Epidermal melanocyte (primary cell): Measurements from ENCODE around the gene TOX3.

Experiments used
- DNase-seq: peaks from one replicate; pipeline ENCODE4 v3.0.0; 2011; ENCODE audit warnings: low spot score; ENCODE audit not compliant: insufficient read length

The TOX3 gene

DNA sequence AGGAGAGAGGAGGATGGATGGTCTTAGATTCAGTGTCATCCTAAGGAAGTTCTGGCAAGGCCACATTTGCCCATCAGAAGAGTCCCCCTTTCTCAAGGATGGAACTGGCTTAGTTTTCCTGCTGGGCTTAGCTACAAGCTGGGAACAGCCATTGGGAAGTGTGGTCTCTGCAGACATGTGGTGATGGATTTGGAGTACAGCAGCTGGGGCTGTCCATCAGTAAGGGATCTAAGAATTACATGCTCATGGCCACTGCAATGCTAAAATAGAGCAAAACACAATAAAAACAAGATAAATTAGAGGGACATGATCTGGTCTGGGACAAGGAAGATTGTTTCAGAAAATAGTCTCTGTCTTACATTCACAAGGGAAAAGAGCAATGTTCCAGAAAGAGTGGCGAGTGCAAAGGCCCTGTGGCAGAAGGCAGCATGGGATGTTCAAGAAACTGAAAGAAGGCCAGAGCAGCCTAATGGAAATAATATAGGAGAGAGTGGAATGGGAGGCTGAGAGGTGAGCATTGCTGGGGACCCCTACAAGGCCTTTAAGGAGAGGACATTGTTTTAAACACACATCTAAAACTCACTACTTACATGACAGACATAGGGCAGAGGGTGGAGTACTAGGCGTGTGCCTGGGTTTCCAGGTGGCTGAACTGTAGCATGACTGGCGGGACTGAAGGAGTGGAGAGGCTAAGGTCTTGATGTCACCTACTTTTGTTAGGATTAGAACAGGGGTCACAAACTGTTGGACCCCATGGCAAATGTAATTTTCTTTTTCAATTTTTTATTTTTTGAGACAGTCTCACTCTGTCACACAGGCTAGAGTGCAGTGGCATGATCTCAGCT is 17.0 kb upstream of the TOX3 start:
- DNase-seq = no peak

DNA sequence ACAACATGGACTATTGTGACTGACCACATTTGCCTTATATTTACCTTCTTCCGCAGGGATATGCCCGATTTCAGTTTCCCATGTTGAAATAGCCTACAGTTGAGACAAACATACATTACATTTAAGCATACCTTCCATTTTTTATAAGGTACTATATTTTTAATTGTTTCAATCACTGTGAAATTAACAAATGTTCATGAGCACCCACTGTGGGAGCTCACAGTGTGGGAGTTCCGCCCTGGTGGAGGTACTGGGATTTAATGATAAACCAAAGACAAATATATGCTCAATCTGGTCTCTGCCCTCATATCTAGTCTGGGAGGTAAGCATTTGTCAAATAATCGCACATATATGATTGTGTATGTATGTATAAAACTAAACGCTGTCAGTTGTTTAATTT is 15.8 kb upstream of the TOX3 start:
- DNase-seq = no peak

DNA sequence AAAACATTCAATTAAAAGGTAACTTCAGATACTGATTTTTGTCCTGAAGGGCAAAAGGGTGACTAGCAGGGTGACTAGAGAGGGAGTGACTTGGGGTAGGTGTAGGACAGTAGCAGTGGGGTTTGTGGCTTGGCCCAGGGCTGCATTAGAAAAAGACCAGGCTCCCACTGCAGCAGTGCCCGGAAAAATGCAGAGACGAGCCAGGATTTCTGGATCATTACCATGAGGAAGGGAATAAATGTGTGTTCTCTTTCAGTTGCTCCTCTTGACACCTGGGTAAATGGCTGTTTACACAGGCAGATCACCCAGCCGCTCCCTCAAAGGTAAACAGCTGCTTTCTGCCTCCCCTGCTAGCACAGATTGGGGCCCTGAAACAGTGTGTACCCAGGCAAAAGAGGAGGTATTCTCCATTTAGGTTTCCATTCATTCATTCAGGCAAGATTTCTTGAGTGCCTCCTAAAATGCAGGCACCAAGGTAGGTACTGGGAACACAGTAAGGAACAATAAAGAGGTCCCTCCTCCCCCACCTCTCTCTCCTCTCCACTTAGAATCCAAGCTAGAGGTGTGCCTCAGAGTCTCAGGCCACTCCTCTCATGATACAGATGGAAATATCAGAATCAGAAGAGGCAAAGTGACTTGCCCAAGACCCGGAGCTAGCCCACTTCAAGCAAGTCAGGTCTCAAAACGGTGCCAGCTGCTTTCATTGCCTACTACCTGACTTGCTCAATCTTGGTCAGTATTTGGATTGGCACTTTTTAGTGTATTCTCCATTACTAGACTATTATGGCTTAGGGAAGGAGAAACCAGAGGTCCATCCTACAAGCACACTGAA is 15.2 kb upstream of the TOX3 start:
- no peak for DNase-seq

DNA sequence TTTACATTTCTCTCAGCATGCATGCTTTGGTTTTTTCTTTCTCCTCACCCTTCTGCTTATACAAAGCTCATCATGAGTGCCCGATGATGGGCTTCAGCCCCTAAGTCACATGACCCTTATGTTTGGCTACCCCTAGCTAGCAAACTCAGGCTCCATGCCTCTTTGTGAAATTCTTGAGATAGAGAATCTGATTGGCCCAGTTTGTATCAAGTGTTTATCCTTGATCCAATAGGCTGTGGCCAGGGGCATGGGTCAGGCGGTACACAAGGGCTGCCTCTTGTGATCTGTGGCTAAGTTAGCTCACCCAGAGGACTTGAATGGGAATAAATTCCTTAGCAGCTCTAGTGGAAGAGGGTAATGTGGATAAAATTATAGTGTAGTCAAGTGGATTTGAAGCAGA is 11.5 kb upstream of the TOX3 start:
- DNase-seq = no peak

DNA sequence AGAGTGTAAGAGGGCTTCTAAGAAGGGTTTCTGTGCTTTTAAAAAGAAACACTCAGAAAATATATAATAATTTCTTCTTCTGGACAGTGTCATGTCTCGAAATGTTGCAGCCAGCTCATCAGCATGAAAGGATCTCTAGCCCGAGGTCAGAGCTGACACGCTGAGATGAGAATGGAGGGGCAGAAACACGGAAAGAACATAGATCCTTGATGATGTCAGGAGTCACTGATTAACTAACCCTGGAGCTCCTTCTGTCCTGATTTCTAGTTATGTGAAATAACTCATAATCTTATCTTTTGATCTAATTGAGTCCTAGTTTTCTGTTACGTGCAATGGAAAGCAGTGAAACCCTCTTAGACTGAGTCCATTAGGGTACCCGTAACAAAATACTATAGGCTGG is 10.3 kb upstream of the TOX3 start:
- no peak for DNase-seq

DNA sequence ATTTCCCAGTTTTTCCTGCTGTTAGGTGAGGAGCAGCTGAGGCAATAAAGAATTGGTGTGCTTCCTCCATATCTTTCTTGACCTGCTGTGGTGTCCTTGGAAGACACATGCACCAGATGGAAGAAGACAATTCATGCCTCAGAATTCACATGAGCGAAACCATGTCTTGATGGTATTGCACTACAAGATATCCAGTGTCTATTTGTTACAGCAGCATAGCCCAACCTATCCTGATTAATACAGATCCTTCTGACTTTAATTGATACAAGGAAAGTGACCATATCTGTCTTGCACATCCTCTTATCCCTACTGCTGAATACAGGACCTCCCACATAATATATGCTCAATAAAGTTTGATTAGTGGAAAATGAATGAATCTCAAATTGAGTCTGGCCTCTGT is 9.1 kb upstream of the TOX3 start:
- no peak for DNase-seq

DNA sequence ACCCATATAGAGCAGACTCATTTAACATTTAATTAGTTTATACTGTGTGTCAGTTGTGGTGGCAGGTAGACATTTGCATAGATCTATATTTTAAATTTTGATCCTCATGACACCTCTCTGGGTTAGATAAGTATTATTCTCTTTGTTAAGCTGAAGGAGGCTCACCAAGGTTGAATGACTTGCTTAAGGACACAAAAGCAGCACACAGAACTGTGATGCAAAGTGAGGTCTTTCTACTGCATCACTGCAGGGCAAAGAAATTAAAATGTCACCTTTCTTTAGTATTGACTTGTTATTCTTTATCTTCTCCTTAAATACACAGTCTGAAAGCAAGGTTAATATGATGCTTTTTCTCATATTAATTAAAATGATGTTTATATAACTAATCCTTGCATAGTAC is 8.6 kb upstream of the TOX3 start:
- DNase-seq = no peak

DNA sequence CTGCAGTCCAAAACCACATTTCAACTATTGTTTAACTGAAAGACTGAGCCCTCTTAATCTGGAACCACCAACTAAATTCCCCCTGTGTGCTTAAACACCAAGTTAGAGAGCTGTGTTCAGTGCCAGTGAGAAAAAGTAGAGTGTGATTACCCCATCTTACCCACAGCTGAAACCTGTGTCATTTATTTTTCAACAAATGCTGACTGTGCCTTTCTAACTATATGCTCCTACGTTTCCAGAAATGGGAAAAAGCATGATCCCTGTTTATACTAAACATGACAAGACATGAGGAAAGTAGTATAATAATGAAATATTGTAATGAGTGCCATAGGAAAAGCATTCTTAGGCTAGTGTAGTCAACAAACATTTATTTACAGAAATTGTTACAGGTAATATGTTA is 7.4 kb upstream of the TOX3 start:
- no peak for DNase-seq

DNA sequence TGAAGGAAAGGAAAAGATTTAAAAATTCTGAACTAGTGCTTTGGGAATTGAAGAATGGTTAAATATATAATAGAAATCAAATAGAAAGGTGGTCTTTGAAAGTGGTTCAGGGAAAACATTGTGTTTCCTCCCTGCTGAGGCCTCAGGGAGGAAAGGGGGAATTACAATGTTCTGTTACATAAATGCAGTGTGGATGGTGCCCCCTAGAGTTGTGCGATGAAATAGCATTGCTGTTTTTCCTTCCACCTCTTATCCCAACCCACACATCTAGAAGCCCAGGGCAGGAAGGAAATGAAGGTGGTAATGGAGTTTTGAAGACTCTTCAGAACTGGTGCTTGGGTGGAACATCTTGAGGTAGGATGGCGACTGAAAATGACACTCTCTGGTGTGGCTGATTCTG is 6.4 kb upstream of the TOX3 start:
- DNase-seq = no peak

DNA sequence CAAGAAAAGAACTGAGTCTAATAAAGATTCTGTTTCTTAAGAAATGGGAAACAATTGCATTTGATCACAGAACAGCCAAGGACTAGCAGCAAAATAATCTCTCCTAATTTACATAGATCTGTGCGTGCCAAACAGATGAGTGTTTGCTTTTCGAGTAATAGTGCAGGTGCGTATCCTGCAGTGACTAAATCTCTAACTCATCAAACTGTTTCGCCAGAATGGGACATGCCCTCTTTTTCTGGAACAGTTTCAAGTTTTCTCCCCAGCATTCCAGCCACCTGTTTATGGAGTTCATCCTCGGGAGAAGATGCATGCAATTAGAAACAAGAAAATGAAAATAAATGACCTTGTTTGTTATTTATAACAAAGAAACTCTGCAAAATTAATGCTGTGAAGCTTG is 5.7 kb upstream of the TOX3 start:
- no peak for DNase-seq

DNA sequence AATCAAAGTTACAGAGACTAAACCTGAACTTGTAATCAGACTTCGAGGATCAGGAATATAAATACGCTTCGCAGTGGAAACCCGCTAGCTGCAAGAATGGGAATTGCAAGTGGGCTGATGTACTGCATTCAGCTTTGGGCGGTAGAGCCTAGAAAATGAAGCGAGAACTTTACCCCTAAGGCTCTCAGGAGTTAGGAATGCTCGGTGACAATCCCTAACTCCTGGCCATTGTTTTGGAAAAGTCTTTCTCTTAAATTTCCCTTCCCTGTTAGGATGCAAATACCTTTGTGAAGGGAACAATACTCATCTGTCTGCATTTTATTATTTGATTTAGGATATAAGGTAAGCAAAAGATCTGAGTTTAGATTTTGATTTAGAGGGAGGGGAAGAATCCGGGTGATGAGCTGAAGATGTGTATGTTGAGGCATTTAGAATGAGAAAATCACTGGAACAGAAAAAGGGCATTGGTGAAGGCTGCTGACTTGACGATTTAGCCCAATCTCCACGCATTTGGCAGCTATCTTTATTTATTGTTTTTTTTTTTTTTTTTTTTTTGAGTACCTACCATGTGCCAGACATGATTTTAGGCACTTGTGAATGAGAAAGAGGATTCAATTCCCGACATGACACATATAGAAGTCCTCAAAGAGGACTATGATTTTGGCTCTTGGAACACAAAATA is 2.2 kb upstream of the TOX3 start:
- DNase-seq = no peak

DNA sequence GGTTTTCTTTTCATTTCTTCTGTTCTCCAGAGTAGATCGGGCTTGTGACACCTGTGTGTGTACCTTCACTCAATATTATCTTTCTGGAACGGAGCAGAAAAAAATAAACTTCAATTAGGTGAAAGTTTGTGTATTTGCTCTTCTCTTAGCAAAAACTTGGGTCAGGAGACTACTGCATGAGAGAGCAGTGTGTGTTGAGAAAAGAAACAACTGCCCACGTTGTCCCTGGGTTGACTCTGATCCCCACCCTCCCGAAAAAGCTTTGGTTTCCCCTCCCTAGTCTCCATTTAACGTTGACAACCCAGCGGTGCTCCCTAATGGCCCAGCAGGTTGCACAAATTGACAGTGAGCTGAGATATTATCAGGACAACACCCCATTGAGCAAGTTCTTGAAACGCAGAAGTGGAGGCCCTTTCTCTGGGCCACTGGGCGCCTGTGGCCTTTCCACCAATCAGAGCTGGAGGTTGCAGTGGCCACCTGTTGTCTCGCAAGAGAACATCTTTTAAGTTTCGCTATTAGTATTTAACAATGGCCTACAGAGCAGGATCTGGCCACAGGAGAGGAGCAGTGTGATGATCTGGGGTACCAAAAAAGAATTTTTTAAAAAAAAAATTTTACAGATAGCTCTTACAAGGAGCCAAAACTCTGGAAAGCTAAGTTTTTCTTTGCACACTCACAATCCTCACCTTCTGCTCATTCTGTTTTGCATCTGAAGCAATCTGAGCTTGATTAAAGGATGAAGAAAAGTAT is 1.5 kb upstream of the TOX3 start:
- DNase-seq = no peak

DNA sequence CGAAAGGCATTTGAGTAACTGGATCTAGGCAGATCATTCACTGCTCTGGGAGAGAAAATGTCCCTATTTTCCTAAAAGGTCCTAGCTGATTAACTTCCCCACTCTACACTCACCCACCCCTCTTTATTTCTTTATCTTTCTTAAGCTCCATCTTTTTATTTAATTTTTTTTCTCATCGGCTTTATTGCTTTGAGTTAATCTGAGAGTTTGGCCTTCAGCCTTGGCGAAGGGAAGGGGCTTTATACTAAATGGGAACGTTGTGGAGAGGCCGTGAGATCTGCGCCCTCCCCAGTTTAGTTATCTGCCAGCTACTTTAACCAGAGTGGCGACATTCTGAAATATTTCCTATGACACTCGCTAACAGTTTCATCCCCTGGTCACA is 882 bp upstream of the TOX3 start:
- no peak for DNase-seq

DNA sequence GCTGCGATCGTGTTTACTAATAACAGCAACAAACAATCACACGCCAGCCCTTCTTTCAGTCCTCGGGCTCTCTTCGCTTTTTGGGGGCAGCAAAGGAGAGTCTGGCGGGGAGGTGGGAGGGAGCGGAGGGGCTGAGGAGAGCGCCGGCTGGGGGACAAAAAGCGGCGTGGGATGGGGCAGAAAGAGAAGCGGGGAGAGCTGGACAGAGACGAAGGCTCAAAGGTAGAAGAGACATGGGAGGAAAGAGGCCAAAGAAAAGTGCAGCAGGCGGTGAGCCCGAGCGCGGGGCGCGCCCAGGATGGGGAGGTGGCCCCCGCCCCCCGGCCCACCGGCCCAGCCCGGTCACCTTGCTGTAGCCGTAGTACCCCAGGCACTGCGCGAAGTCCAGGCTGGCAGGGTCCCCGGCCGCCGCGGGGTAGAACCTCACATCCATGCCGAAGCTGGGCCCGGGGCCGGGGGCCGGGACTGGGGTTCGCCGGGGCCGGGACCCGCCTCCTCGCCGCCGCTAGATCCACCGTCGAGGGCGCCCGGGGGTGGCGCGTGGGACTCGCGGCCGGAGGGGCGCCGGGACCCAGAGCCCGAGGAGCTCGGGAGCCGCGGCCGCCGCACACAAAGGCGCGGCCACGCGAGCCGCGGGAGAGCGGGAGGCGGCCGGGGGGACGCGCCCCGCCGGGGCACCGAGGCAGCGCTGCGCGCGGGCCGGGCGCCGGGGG is 496 bp downstream of the TOX3 start:
- no peak for DNase-seq

DNA sequence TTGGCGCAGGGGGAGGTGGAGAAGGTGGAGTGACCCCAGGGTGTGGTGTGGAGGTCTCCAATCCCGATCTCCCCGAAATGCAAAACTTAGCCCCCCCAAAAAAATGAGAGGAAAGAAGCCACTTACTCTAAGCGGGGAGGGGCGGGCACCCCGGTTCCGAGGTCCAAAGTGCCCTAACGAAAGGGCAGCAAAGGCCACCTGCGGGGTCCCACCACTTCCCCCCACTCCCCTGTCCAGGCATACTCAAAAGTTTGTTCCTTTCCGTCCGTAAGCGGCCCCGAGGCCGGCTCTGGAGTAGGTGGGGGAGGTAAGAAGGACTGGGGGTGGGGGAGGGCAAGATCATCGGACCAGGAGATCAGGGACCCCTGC is 1.1 kb downstream of the TOX3 start:
- no peak for DNase-seq

DNA sequence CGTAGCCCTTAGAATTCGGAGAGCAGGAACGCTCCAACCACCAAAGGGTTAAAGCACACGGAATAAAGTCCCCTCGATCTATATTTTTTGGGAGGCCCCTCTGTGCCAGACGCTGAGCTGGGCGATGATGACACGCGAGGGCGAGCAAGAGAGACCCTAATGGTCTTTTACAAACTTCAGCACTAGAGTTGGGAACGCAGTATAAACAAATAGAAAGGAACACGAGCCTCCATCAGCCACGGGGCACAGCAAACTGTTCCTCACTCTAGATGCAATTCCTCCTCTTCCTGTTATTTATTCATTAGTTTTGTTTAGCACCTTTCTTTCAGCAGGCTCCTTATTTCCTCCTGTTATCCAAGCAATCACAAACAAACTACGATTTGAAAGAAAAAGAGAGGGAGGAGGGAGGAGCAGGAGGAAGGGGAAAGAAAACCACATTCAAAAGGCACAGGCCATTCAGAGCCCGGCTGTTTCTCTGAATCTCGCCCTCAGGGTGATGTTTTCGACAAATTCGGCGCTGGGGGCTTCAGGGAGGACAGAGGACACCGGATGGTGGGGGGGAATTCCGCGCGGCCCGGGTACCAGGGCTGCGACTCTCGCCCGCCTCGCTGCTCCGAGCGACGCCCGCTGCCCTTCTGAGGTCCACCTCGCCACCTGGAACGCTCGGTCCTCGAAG is 1.6 kb downstream of the TOX3 start:
- DNase-seq = no peak

DNA sequence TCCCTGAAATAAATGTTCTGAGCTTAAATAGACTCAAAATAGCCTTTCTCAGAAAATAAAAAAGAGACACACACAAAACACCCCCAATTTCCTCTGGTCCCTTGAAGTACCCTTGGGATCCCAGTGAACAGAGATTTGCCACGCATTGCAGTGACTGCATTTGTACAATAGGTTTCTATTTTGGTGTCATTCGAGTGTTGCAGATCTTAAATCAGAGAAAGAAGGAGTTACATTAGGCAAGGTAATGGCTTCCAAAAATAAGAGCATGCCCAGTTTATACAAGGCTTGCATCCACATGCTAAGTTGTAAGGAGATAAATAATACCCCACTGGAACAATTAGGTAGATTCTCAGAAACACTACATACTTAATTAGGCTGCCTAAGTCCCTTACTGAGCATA is 2.2 kb downstream of the TOX3 start:
- no peak for DNase-seq

DNA sequence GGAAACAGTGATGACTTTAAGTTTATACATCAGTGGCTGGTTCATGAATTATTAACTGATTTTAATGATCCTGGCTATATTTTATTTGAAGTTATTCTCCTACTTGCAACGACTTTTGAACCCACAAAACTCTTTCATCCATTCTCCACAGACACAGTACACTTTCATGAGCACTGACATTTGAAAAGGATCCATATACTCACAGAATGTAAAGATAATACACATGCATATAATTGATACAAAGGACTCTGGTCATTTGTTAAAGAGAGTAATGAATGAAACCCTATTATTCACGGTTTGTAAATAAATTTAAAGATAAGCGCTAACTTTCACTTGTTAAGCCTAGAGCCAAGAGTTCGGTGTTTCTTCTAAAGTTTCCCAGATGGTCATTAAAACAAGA is 3.3 kb downstream of the TOX3 start:
- no peak for DNase-seq

DNA sequence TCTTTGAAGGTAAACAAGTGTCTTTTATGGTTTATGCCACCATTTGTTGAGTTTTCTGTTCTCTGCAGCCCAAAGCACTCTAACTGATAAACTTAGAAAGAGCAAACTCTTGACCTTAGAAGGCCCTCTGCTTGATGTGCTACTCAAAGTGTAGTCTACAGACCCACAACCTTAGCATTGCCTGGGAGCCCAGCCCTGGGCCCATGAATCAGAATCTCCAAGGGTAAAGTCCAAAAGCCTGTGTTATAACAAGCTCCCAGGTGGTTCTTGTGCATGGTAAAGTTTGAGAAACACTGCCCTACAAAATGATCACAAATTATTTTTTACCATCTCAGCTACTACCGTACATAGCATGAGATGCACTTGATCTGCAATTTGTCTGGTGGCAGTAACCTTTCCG is 6.0 kb downstream of the TOX3 start:
- DNase-seq = no peak

DNA sequence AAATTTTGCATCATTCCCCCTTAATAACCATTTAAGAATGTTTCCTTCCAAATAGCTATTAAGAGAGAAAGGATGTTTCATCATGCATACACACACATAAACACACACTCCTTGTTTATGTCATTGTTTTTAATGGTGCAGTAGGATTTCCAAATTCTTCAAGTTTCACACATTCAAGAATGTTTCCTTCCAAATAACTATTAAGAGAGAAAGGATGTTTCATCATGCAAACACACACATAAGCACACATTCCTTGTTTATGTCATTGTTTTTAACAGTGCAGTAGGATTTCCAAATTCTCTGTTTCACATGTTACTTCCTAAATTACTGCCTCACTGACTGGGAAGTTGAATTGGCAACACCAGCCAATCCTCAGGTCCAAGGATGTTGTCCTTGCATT is 7.8 kb downstream of the TOX3 start:
- no peak for DNase-seq

DNA sequence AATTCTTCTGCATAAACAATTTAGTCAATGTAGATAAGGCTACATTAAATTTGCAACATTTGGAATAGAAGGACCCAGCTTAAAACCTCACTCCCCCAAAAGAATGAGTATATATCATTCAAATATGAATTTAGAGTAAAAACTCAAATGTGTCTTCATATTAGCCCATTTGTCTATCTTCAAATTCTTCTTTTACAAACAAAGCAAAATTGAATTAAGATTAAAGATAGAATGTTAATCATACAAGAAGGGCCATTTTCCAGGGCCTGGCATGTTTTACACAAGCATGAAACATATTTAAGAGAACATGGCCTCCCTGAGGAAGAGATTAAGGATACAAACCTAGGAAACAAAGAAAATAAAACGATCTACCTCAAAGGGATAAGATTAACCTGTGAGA is 8.4 kb downstream of the TOX3 start:
- no peak for DNase-seq
